ENCODE measurements around the gene COL5A1.

Gene COL5A1

DNA sequence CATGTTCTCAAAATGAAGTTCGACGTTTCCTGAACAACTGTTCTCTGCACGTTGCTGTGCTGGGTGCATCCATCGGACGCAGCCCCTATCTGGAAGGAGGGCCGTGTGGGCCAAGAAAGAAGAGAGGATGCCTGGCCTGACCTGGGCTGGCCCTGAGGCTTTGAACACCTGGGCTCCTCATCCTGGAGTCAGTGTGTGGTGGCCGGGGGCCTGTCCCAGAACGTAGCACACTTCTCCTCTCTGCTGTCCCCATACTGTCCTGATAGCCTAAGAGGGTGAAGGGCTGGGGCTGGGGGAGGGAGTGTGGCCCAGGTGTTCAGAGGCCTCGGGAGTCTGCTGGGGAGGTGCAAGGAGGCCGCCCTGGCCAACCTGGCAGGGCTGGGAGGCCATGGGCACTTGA is 21.5 kb downstream of the COL5A1 start:
- H3K4me3 ChIP-seq (ENCODE audit: low read depth, low read length, poor library complexity, severe bottlenecking): no peak overlapping the region
- H3K9ac ChIP-seq (ENCODE audit: low read length): no peak overlapping the region
- TF ChIP-seq, protein P1, sequence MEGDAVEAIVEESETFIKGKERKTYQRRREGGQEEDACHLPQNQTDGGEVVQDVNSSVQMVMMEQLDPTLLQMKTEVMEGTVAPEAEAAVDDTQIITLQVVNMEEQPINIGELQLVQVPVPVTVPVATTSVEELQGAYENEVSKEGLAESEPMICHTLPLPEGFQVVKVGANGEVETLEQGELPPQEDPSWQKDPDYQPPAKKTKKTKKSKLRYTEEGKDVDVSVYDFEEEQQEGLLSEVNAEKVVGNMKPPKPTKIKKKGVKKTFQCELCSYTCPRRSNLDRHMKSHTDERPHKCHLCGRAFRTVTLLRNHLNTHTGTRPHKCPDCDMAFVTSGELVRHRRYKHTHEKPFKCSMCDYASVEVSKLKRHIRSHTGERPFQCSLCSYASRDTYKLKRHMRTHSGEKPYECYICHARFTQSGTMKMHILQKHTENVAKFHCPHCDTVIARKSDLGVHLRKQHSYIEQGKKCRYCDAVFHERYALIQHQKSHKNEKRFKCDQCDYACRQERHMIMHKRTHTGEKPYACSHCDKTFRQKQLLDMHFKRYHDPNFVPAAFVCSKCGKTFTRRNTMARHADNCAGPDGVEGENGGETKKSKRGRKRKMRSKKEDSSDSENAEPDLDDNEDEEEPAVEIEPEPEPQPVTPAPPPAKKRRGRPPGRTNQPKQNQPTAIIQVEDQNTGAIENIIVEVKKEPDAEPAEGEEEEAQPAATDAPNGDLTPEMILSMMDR (IDR thresholded peaks at IDR 0.05; ENCODE audit: low read length): no peak
- no peak for TF ChIP-seq EZH2 (IDR thresholded peaks at IDR 0.05; ENCODE audit: borderline replicate concordance, low read length)
- no peaks in the 10 kb centered on the region for H3K36me3 ChIP-seq (ENCODE audit: insufficient read depth, low read length)
- no peaks in the 10 kb centered on the region for H3K9me2 ChIP-seq (ENCODE audit: low read depth, low read length)
- H3K79me2 ChIP-seq (ENCODE audit: insufficient read depth, low read length): no peaks in the 10 kb centered on the region
- no peak overlapping the region for H3K27ac ChIP-seq (ENCODE audit: low read depth, low read length, poor library complexity, severe bottlenecking)
- H3K9me3 ChIP-seq (ENCODE audit: low read length): no peaks in the 10 kb centered on the region
- H3K4me2 ChIP-seq (ENCODE audit: low read length): no peak overlapping the region
- no peaks in the 10 kb centered on the region; the same call in 1 of the 2 replicates for H3K27me3 ChIP-seq (ENCODE audit: insufficient read depth, low read length)
- no peaks in the 10 kb centered on the region for H3F3A ChIP-seq (ENCODE audit: insufficient read depth, low read length)
- no peaks in the 10 kb centered on the region for H3K4me1 ChIP-seq (ENCODE audit: insufficient read depth, low read length, severe bottlenecking)
- H4K20me1 ChIP-seq (ENCODE audit: insufficient read depth, low read length): no peaks in the 10 kb centered on the region
- no peak overlapping the region for H2AFZ ChIP-seq (ENCODE audit: low read length)

DNA sequence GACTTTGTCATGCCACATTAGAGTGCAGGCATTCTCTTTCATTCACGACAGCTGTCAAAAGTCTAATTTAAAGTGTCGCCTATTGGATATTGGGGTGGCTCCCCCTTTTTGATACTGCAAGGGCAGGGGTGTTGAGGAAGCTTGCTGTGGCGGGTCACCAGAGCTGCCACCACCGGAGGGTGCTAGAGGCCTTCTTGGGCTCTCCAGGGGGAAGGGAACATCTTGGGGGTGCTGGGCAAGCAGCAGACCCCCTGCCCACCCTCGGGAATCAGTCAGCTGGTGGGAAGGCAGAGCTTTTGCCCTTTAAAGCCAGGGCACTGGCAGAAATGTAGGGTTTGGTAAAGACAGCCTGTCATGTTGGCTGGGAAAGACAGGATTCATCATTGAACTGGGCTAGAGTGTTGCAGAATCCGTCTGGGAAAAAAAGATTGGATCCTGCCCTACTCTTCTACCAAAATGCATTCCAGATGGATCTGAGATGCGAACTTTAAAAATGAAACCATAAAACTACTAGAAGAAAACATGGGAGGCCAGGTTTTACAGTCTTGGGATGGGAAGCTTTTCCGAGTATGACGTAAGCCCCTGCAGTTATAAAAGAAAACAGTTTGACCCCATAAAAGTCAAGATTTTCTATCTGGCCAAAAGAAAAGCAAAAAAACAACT is 22.3 kb downstream of the COL5A1 start:
- H3K79me2 ChIP-seq (ENCODE audit: insufficient read depth, low read length): no peaks in the 10 kb centered on the region
- no peaks in the 10 kb centered on the region for H3K9me3 ChIP-seq (ENCODE audit: low read length)
- H4K20me1 ChIP-seq (ENCODE audit: insufficient read depth, low read length): no peaks in the 10 kb centered on the region
- TF ChIP-seq EZH2 (IDR thresholded peaks at IDR 0.05; ENCODE audit: borderline replicate concordance, low read length): no peak
- TF ChIP-seq, protein P1 (IDR thresholded peaks at IDR 0.05; ENCODE audit: low read length): no peak
- H3F3A ChIP-seq (ENCODE audit: insufficient read depth, low read length): no peaks in the 10 kb centered on the region
- H3K4me2 ChIP-seq (ENCODE audit: low read length): no peak overlapping the region
- H3K9me2 ChIP-seq (ENCODE audit: low read depth, low read length): no peaks in the 10 kb centered on the region
- H3K9ac ChIP-seq (ENCODE audit: low read length): no peak overlapping the region
- H2AFZ ChIP-seq (ENCODE audit: low read length): no peak overlapping the region
- no peaks in the 10 kb centered on the region for H3K36me3 ChIP-seq (ENCODE audit: insufficient read depth, low read length)
- no peaks in the 10 kb centered on the region; the same call in 1 of the 2 replicates for H3K27me3 ChIP-seq (ENCODE audit: insufficient read depth, low read length)
- no peak overlapping the region for H3K4me3 ChIP-seq (ENCODE audit: low read depth, low read length, poor library complexity, severe bottlenecking)
- no peak overlapping the region for H3K27ac ChIP-seq (ENCODE audit: low read depth, low read length, poor library complexity, severe bottlenecking)
- H3K4me1 ChIP-seq (ENCODE audit: insufficient read depth, low read length, severe bottlenecking): no peaks in the 10 kb centered on the region

DNA sequence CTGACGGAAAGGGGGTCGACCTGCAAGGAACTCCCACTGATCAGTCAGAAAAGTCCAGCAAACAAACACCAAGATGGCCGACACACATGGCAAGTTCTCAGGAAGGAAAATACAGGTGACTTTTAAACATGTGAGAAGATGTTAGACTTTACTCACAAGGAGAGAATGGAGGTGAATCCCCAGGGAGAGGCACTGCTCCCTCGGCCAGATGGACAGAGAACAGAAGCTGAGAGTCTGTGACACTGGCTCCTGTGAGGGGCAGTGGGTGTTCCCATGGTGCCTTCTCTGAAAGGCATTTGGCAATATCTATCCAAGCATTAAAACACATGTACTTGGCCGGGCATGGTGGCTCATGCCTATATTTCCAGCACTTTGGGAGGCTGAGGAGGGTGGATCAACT is 22.8 kb downstream of the COL5A1 start:
- Histone ChIP-seq H4K20me1 (ENCODE audit: insufficient read depth, low read length) (no peaks in the 10 kb centered on the region), H3K27me3 (ENCODE audit: insufficient read depth, low read length) (no peaks in the 10 kb centered on the region; the same call in 1 of the 2 replicates), H3K9me2 (ENCODE audit: low read depth, low read length) (no peaks in the 10 kb centered on the region), H3K4me2 (ENCODE audit: low read length) (no peak overlapping the region), H3F3A (ENCODE audit: insufficient read depth, low read length) (no peaks in the 10 kb centered on the region), H2AFZ (ENCODE audit: low read length) (no peak overlapping the region), H3K4me1 (ENCODE audit: insufficient read depth, low read length, severe bottlenecking) (no peaks in the 10 kb centered on the region), H3K27ac (ENCODE audit: low read depth, low read length, poor library complexity, severe bottlenecking) (no peak overlapping the region), H3K9ac (ENCODE audit: low read length) (no peak overlapping the region), H3K79me2 (ENCODE audit: insufficient read depth, low read length) (no peaks in the 10 kb centered on the region), H3K9me3 (ENCODE audit: low read length) (no peaks in the 10 kb centered on the region), H3K4me3 (ENCODE audit: low read depth, low read length, poor library complexity, severe bottlenecking) (no peak overlapping the region), H3K36me3 (ENCODE audit: insufficient read depth, low read length) (no peaks in the 10 kb centered on the region)
- TF ChIP-seq, protein P1 (IDR thresholded peaks at IDR 0.05; ENCODE audit: low read length): no peak
- TF ChIP-seq EZH2 (IDR thresholded peaks at IDR 0.05; ENCODE audit: borderline replicate concordance, low read length): no peak

All from OCI-LY1 (cell line).